ENCODE measurements around the gene FLNB. TPM values are rescaled to one million over a fixed set of nuclear protein-coding genes. Genes with fewer than 3 reads are reported as not detected.

FLNB gene
- total RNA-seq, 1 donor from 2014 or later, result 40.4 TPM

DNA sequence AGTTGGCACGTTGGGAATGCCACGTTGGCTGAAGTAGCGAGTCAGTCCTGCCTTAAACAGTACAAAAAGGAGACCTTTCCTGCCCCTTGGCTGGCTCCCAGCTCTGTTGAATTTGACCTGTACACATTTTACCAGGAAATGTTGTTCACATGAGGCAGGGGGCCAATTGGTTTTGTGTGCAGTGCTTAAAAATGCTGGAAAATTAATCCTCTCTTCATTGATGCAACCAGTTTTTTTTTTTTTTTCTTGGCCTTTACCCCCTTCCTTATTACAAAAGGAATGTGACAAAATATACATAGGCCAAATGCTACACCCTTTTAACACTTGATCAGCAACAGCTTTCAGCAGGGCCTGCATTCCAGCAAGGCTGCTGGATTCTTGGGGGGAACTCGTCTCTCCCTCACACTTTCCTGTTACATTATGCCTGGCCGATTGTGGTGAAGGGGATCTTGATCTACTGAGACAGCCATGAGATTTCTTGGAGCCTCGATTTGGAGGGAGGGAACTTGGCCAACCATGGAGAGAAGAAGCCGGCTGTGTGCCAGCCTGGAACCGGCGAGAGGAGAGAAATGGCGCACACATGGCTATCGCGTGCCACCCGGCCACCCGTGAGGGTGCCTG is 109.4 kb downstream of the FLNB start:
- TF ChIP-seq, protein P1, sequence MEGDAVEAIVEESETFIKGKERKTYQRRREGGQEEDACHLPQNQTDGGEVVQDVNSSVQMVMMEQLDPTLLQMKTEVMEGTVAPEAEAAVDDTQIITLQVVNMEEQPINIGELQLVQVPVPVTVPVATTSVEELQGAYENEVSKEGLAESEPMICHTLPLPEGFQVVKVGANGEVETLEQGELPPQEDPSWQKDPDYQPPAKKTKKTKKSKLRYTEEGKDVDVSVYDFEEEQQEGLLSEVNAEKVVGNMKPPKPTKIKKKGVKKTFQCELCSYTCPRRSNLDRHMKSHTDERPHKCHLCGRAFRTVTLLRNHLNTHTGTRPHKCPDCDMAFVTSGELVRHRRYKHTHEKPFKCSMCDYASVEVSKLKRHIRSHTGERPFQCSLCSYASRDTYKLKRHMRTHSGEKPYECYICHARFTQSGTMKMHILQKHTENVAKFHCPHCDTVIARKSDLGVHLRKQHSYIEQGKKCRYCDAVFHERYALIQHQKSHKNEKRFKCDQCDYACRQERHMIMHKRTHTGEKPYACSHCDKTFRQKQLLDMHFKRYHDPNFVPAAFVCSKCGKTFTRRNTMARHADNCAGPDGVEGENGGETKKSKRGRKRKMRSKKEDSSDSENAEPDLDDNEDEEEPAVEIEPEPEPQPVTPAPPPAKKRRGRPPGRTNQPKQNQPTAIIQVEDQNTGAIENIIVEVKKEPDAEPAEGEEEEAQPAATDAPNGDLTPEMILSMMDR (conservative IDR thresholded peaks at IDR 0.05), result no peak
- H3K36me3 Mint-ChIP-seq (ENCODE audit: low read depth), result no peaks in the 10 kb centered on the region
- no peak overlapping the region for H3K27ac Mint-ChIP-seq (ENCODE audit: unreplicated experiment)

DNA sequence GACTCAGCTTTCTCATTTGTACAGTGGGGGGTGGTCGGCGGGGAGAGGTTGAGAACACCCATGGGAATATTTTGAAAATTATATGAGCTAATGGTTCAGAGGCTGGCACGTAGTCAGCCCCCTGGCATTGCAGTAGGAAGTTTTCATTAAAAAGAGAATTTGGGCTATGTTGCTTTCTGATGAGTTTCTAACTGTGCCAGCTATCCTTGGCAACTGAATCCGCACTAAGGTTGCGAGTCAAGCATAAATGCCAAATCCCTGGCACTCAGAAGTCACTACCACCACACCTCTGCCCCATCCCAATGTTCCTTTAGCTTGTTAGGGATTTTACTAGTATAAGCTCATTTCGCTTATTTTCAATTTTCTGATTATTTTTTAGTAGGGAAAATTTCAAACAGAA is 111.0 kb downstream of the FLNB start:
- Mint-ChIP-seq H3K27me3 (ENCODE audit: low read depth) (no peaks in the 10 kb centered on the region), H3K4me3 (no peak overlapping the region), H3K9me3 (no peaks in the 10 kb centered on the region), H3K36me3 (ENCODE audit: low read depth) (no peaks in the 10 kb centered on the region), H3K4me1 (peaks cover 13% of the 10 kb centered on the region), H3K27ac (ENCODE audit: unreplicated experiment) (no peak overlapping the region)
- DNase-seq (ENCODE audit: low read depth, low spot score), result no peak
- TF ChIP-seq, protein P1 (conservative IDR thresholded peaks at IDR 0.05), result no peak

More for the DNA sequence above, 109.4 kb downstream of the FLNB start:
- no peak for DNase-seq (ENCODE audit: low read depth, low spot score)
- Mint-ChIP-seq H3K4me3 (no peak overlapping the region), H3K9me3 (no peaks in the 10 kb centered on the region), H3K27me3 (ENCODE audit: low read depth) (no peaks in the 10 kb centered on the region), H3K4me1 (peaks cover 13% of the 10 kb centered on the region)

DNA sequence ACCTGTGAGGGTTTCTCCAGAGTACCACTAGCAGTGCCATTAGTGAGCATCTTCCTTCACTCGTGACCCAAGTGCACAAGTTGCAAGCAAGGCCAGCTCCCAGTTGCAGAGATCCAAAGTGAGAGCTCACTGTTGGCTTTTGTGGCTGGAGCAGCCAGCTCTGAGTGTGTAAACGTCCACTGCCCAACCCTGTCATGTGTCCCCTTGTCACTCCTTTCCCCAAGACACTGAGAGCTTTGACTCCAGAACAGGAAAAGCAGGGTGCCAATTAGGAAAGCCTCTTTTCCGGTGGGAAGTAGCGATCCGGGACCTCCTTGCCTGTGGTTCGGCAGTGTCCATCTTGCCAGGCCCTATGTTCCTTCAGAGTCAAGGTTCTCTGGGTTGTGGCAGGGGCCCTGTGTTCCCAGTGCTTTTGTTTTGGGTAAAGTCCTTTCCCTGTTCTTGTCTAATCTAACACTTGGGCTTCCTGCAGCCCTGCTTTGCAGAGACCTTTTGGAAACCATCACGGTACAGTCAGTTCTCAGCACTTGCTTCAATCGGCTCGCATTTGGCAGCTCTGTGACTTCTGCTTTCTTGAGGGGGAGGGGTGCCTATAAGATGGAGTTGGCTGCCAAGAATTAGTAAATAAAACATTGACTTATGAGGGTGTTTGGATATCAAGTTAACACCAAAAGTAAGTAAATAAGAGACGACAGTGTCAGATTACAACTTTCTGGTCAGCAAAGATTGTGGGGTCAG is 112.0 kb downstream of the FLNB start:
- no peak overlapping the region for H3K27ac Mint-ChIP-seq (ENCODE audit: unreplicated experiment)

DNA sequence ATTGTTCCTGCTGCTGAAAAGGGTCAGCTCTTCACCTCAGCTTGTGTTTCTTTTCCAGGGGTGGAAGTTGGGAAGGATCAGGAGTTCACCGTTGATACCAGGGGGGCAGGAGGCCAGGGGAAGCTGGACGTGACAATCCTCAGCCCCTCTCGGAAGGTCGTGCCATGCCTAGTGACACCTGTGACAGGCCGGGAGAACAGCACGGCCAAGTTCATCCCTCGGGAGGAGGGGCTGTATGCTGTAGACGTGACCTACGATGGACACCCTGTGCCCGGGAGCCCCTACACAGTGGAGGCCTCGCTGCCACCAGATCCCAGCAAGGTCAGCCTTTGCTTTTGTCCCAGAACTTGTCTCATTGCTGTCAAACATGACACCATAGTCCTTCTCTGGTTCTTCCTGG is 113.0 kb downstream of the FLNB start:
- Mint-ChIP-seq H3K9me3 (no peaks in the 10 kb centered on the region), H3K27me3 (ENCODE audit: low read depth) (no peaks in the 10 kb centered on the region), H3K4me1 (peaks cover 13% of the 10 kb centered on the region), H3K36me3 (ENCODE audit: low read depth) (peaks cover 5% of the 10 kb centered on the region), H3K27ac (ENCODE audit: unreplicated experiment) (no peak overlapping the region), H3K4me3 (no peak overlapping the region)
- DNase-seq (ENCODE audit: low read depth, low spot score), result no peak
- TF ChIP-seq, protein P1 (conservative IDR thresholded peaks at IDR 0.05), result no peak

More for the DNA sequence above, 112.0 kb downstream of the FLNB start:
- Mint-ChIP-seq H3K4me1 (peaks cover 13% of the 10 kb centered on the region), H3K4me3 (no peak overlapping the region), H3K36me3 (ENCODE audit: low read depth) (peaks cover 3% of the 10 kb centered on the region), H3K9me3 (no peaks in the 10 kb centered on the region), H3K27me3 (ENCODE audit: low read depth) (no peaks in the 10 kb centered on the region)
- TF ChIP-seq, protein P1 (conservative IDR thresholded peaks at IDR 0.05), result no peak
- DNase-seq (ENCODE audit: low read depth, low spot score), result no peak

DNA sequence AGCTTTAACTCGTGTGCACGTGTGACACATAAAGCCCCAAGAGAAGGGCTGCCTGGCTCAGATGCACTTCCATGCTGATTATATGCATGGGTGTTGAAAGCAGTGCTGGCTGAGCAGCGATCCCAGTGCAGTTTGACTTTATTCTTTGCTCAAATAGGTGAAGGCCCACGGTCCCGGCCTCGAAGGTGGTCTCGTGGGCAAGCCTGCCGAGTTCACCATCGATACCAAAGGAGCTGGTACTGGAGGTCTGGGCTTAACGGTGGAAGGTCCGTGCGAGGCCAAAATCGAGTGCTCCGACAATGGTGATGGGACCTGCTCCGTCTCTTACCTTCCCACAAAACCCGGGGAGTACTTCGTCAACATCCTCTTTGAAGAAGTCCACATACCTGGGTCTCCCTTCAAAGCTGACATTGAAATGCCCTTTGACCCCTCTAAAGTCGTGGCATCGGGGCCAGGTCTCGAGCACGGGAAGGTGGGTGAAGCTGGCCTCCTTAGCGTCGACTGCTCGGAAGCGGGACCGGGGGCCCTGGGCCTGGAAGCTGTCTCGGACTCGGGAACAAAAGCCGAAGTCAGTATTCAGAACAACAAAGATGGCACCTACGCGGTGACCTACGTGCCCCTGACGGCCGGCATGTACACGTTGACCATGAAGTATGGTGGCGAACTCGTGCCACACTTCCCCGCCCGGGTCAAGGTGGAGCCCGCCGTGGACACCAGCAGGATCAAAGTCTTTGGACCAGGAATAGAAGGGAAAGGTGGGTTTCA is 114.9 kb downstream of the FLNB start:
- H3K4me1 Mint-ChIP-seq, result no peaks in the 10 kb centered on the region
- H3K9me3 Mint-ChIP-seq, result no peaks in the 10 kb centered on the region
- no peaks in the 10 kb centered on the region for H3K27me3 Mint-ChIP-seq (ENCODE audit: low read depth)
- H3K36me3 Mint-ChIP-seq (ENCODE audit: low read depth), result peaks cover 17% of the 10 kb centered on the region
- H3K27ac Mint-ChIP-seq (ENCODE audit: unreplicated experiment), result no peak overlapping the region
- H3K4me3 Mint-ChIP-seq, result no peak overlapping the region
- TF ChIP-seq, protein P1 (conservative IDR thresholded peaks at IDR 0.05), result no peak
- DNase-seq (ENCODE audit: low read depth, low spot score), result no peak

Measured in neural crest cell (in vitro differentiated cells).